CD4-positive, alpha-beta T cell treated with Interleukin-2 at 100 ng/mL for 4 hours (primary cell): Measurements from ENCODE around the gene CNEP1R1.

Source experiments
- DNase-seq: peaks from one replicate; pipeline ENCODE4 v3.0.0-alpha.2; 2020; ENCODE audit warnings: low spot score

CNEP1R1 gene

GRCh38 chr16:50065624-50066481 is 40.8 kb downstream of the CNEP1R1 start, which contains the start of gene HEATR3:
TSS of gene HEATR3 (plus strand) at chr16:50065970. CDS start at chr16:50066132, 162 bp downstream.
- DNase-seq: peak; percentile 97

- DNase-seq: no peak
Measured at GRCh38 chr16:50066482-50067289, 41.7 kb downstream of the CNEP1R1 start.

- peak; percentile 45 for DNase-seq
Measured at GRCh38 chr16:50067290-50067853, 42.3 kb downstream of the CNEP1R1 start.

GRCh38 chr16:50068550-50068949 is 43.5 kb downstream of the CNEP1R1 start:
- DNase-seq: no peak

- no peak for DNase-seq
Measured at GRCh38 chr16:50069060-50069459, 44.0 kb downstream of the CNEP1R1 start.

- no peak for DNase-seq
Measured at GRCh38 chr16:50071075-50071671, 46.1 kb downstream of the CNEP1R1 start.

GRCh38 chr16:50072730-50073129 is 47.7 kb downstream of the CNEP1R1 start:
- no peak for DNase-seq

GRCh38 chr16:50079397-50080140 is 54.5 kb downstream of the CNEP1R1 start:
- DNase-seq: no peak

- no peak for DNase-seq
Measured at GRCh38 chr16:50081428-50082018, 56.5 kb downstream of the CNEP1R1 start.

GRCh38 chr16:50083996-50084395 is 59.0 kb downstream of the CNEP1R1 start:
- no peak for DNase-seq

- no peak for DNase-seq
Measured at GRCh38 chr16:50086176-50086575, 61.2 kb downstream of the CNEP1R1 start.
